Measurements from ENCODE around the gene CHRND.

CHRND gene

DNA sequence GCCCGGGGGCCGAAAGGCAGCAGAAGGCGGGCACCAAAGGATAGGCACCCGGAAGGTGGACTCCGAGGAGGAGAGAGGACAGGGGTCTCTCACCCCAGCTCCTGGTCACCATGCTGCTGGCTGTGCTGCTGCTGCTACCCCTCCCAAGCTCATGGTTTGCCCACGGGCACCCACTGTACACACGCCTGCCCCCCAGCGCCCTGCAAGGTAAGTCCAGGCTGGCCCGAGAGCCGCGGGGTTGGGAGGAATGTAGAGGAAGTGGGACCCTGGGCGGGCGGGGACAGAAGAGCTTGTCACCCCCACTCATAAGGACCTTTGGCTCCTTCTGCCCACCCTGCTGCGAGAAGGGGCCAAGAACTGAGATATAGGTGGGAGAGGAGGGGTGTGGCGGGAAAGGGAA is 5.5 kb upstream of the CHRND start:
- Histone ChIP-seq H3K4me1 (ENCODE audit: control insufficient read depth in 1 of 2, insufficient read depth in 2 of 2, low read length in 2 of 2) (peaks cover 0 to 5% of the 10 kb centered on the region in 2 donors), H3K9me3 (ENCODE audit: control insufficient read depth in 1 of 2, low read length in 2 of 2) (no peaks in the 10 kb centered on the region), H3K27me3 (ENCODE audit: control insufficient read depth in 1 of 2, insufficient read depth in 2 of 2, low read length in 2 of 2) (peaks cover 35 to 44% of the 10 kb centered on the region in 2 donors), H3K4me3 (ENCODE audit: low read depth in 1 of 2, low read length in 2 of 2) (no peak overlapping the region), H3K27ac (ENCODE audit: low read depth, low read length) (no peak overlapping the region), H3K9ac (ENCODE audit: low read depth in 1 of 2, low read length in 2 of 2) (no peak overlapping the region), H3K36me3 (ENCODE audit: control insufficient read depth in 1 of 2, insufficient read depth in 2 of 2, low read length in 2 of 2) (no peaks in the 10 kb centered on the region)

GRCh38 chr2:232521098-232521497 is 4.9 kb upstream of the CHRND start:
- H3K4me3 ChIP-seq (ENCODE audit: low read depth in 1 of 2, low read length in 2 of 2): no peak overlapping the region
- no peaks in the 10 kb centered on the region for H3K36me3 ChIP-seq (ENCODE audit: control insufficient read depth in 1 of 2, insufficient read depth in 2 of 2, low read length in 2 of 2)
- no peak overlapping the region for H3K9ac ChIP-seq (ENCODE audit: low read depth in 1 of 2, low read length in 2 of 2)
- H3K9me3 ChIP-seq (ENCODE audit: control insufficient read depth in 1 of 2, low read length in 2 of 2): no peaks in the 10 kb centered on the region
- H3K27me3 ChIP-seq (ENCODE audit: control insufficient read depth in 1 of 2, insufficient read depth in 2 of 2, low read length in 2 of 2): peaks cover 35 to 40% of the 10 kb centered on the region in 2 donors
- H3K27ac ChIP-seq (ENCODE audit: low read depth, low read length): no peak overlapping the region
- H3K4me1 ChIP-seq (ENCODE audit: control insufficient read depth in 1 of 2, insufficient read depth in 2 of 2, low read length in 2 of 2): peaks cover 0 to 5% of the 10 kb centered on the region in 2 donors

DNA sequence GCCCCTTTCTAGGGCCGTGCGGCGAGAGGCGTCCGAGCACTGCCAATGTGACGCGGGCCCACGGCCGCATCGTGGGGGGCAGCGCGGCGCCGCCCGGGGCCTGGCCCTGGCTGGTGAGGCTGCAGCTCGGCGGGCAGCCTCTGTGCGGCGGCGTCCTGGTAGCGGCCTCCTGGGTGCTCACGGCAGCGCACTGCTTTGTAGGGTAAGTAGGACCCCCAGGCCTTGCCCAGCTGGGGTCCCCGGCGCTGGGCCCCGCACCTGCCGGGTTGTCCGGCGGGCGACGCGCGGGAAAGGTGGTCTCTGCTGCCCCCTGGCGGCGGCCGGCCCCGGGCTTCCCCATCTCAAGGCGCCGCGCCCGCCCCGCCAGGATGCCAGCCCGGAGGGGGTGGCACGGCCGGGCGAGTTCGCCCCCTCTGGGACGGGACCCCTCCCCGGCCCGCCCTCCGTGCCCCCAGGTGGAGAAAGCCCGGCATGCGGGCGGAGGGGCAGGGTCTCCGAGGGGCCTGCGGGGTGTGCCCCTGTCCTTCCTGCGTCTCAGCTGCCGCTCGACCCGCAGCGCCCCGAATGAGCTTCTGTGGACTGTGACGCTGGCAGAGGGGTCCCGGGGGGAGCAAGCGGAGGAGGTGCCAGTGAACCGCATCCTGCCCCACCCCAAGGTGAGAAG is 3.9 kb upstream of the CHRND start:
- H3K27ac ChIP-seq (ENCODE audit: low read depth, low read length): no peak overlapping the region
- H3K36me3 ChIP-seq (ENCODE audit: control insufficient read depth in 1 of 2, insufficient read depth in 2 of 2, low read length in 2 of 2): no peaks in the 10 kb centered on the region
- H3K27me3 ChIP-seq (ENCODE audit: control insufficient read depth in 1 of 2, insufficient read depth in 2 of 2, low read length in 2 of 2): peaks cover 35 to 40% of the 10 kb centered on the region in 2 donors
- H3K4me1 ChIP-seq (ENCODE audit: control insufficient read depth in 1 of 2, insufficient read depth in 2 of 2, low read length in 2 of 2): peaks cover 0 to 5% of the 10 kb centered on the region in 2 donors
- no peaks in the 10 kb centered on the region for H3K9me3 ChIP-seq (ENCODE audit: control insufficient read depth in 1 of 2, low read length in 2 of 2)
- no peak overlapping the region for H3K9ac ChIP-seq (ENCODE audit: low read depth in 1 of 2, low read length in 2 of 2)
- no peak overlapping the region for H3K4me3 ChIP-seq (ENCODE audit: low read depth in 1 of 2, low read length in 2 of 2)

DNA sequence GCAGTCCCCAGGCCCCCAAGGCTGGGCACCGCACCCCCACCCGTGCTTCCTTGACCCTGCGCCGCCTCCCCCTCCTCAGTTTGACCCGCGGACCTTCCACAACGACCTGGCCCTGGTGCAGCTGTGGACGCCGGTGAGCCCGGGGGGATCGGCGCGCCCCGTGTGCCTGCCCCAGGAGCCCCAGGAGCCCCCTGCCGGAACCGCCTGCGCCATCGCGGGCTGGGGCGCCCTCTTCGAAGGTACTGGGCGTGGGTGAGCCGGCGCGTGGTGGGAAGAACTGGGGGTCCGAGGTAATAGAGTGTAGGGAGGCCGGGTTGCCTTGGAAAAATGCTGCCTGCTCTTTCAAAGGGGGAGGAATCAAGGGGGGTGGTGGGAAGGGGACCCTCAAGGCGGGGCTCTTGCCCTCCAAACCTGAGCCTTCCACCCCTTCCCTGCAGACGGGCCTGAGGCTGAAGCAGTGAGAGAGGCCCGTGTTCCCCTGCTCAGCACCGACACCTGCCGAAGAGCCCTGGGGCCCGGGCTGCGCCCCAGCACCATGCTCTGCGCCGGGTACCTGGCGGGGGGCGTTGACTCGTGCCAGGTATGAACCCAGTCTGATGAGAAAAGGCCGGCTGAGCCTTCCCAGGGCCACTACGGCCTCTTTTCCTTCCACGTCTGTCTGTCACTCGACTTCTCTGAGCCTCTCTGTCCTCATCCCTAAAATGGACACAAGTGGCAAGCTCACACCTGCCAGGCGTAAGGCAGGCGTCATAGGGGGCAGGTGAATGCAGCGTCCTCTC is 3.1 kb upstream of the CHRND start:
- Histone ChIP-seq H3K4me3 (ENCODE audit: low read depth in 1 of 2, low read length in 2 of 2) (no peak overlapping the region), H3K9me3 (ENCODE audit: control insufficient read depth in 1 of 2, low read length in 2 of 2) (no peaks in the 10 kb centered on the region), H3K9ac (ENCODE audit: low read depth in 1 of 2, low read length in 2 of 2) (no peak overlapping the region), H3K4me1 (ENCODE audit: control insufficient read depth in 1 of 2, insufficient read depth in 2 of 2, low read length in 2 of 2) (peaks cover 0 to 5% of the 10 kb centered on the region in 2 donors), H3K27me3 (ENCODE audit: control insufficient read depth in 1 of 2, insufficient read depth in 2 of 2, low read length in 2 of 2) (peaks cover 35 to 40% of the 10 kb centered on the region in 2 donors), H3K36me3 (ENCODE audit: control insufficient read depth in 1 of 2, insufficient read depth in 2 of 2, low read length in 2 of 2) (no peaks in the 10 kb centered on the region), H3K27ac (ENCODE audit: low read depth, low read length) (no peak overlapping the region)

GRCh38 chr2:232523402-232523681 is 2.6 kb upstream of the CHRND start:
- H3K9ac ChIP-seq (ENCODE audit: low read depth in 1 of 2, low read length in 2 of 2): no peak overlapping the region
- H3K4me3 ChIP-seq (ENCODE audit: low read depth in 1 of 2, low read length in 2 of 2): no peak overlapping the region
- peaks cover 35 to 42% of the 10 kb centered on the region in 2 donors for H3K27me3 ChIP-seq (ENCODE audit: control insufficient read depth in 1 of 2, insufficient read depth in 2 of 2, low read length in 2 of 2)
- no peaks in the 10 kb centered on the region for H3K9me3 ChIP-seq (ENCODE audit: control insufficient read depth in 1 of 2, low read length in 2 of 2)
- H3K4me1 ChIP-seq (ENCODE audit: control insufficient read depth in 1 of 2, insufficient read depth in 2 of 2, low read length in 2 of 2): peaks cover 0 to 5% of the 10 kb centered on the region in 2 donors
- H3K36me3 ChIP-seq (ENCODE audit: control insufficient read depth in 1 of 2, insufficient read depth in 2 of 2, low read length in 2 of 2): no peaks in the 10 kb centered on the region
- no peak overlapping the region for H3K27ac ChIP-seq (ENCODE audit: low read depth, low read length)

- Histone ChIP-seq H3K4me3 (ENCODE audit: low read depth in 1 of 2, low read length in 2 of 2) (no peak overlapping the region), H3K27me3 (ENCODE audit: control insufficient read depth in 1 of 2, insufficient read depth in 2 of 2, low read length in 2 of 2) (peaks cover 35 to 45% of the 10 kb centered on the region in 2 donors), H3K27ac (ENCODE audit: low read depth, low read length) (no peak overlapping the region)
These were observed 2.0 kb upstream of the CHRND start for GRCh38 chr2:232523682-232524597.

DNA sequence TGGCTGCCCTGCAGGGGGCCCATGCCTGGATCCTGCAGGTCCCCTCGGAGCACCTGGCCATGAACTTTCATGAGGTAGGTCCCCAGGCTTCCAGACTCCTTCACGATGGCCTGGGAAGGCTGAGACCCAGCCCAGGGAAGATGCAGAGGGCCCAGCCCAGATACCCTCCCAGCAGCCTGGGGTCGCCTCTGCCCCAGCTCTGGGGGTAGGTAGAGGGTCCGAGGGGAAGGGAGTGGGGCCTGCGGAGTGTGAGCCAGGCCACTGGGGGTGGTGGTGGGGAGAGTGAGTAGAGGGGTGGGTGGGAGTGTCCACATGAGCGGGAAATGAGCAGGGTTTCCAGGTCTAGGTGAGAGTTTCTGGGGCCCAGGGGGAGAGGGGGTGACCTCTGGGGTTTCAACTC is 1.2 kb upstream of the CHRND start:
- no peak overlapping the region for H3K4me3 ChIP-seq (ENCODE audit: low read depth in 1 of 2, low read length in 2 of 2)
- peaks cover 35 to 45% of the 10 kb centered on the region in 2 donors for H3K27me3 ChIP-seq (ENCODE audit: control insufficient read depth in 1 of 2, insufficient read depth in 2 of 2, low read length in 2 of 2)
- H3K9me3 ChIP-seq (ENCODE audit: control insufficient read depth in 1 of 2, low read length in 2 of 2): no peaks in the 10 kb centered on the region
- peaks cover 0 to 5% of the 10 kb centered on the region in 2 donors for H3K4me1 ChIP-seq (ENCODE audit: control insufficient read depth in 1 of 2, insufficient read depth in 2 of 2, low read length in 2 of 2)
- H3K9ac ChIP-seq (ENCODE audit: low read depth in 1 of 2, low read length in 2 of 2): no peak overlapping the region
- H3K27ac ChIP-seq (ENCODE audit: low read depth, low read length): no peak overlapping the region
- H3K36me3 ChIP-seq (ENCODE audit: control insufficient read depth in 1 of 2, insufficient read depth in 2 of 2, low read length in 2 of 2): no peaks in the 10 kb centered on the region

More at GRCh38 chr2:232523682-232524597, 2.0 kb upstream of the CHRND start:
- Histone ChIP-seq H3K36me3 (ENCODE audit: control insufficient read depth in 1 of 2, insufficient read depth in 2 of 2, low read length in 2 of 2) (no peaks in the 10 kb centered on the region), H3K4me1 (ENCODE audit: control insufficient read depth in 1 of 2, insufficient read depth in 2 of 2, low read length in 2 of 2) (peaks cover 0 to 5% of the 10 kb centered on the region in 2 donors), H3K9ac (ENCODE audit: low read depth in 1 of 2, low read length in 2 of 2) (no peak overlapping the region), H3K9me3 (ENCODE audit: control insufficient read depth in 1 of 2, low read length in 2 of 2) (no peaks in the 10 kb centered on the region)

DNA sequence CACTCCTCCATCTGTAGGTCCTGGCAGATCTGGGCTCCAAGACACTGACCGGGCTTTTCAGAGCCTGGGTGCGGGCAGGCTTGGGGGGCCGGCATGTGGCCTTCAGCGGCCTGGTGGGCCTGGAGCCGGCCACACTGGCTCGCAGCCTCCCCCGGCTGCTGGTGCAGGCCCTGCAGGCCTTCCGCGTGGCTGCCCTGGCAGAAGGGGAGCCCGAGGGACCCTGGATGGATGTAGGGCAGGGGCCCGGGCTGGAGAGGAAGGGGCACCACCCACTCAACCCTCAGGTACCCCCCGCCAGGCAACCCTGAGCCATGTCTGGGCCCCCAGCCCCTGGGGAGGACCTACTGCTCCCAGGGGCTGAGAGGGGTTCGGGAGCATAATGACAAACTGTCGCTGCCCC is 761 bp upstream of the CHRND start:
- H3K9me3 ChIP-seq (ENCODE audit: control insufficient read depth in 1 of 2, low read length in 2 of 2): no peaks in the 10 kb centered on the region
- H3K27me3 ChIP-seq (ENCODE audit: control insufficient read depth in 1 of 2, insufficient read depth in 2 of 2, low read length in 2 of 2): peaks cover 35 to 43% of the 10 kb centered on the region in 2 donors
- H3K36me3 ChIP-seq (ENCODE audit: control insufficient read depth in 1 of 2, insufficient read depth in 2 of 2, low read length in 2 of 2): no peaks in the 10 kb centered on the region
- H3K9ac ChIP-seq (ENCODE audit: low read depth in 1 of 2, low read length in 2 of 2): no peak overlapping the region
- H3K4me1 ChIP-seq (ENCODE audit: control insufficient read depth in 1 of 2, insufficient read depth in 2 of 2, low read length in 2 of 2): peaks cover 0 to 5% of the 10 kb centered on the region in 2 donors
- H3K4me3 ChIP-seq (ENCODE audit: low read depth in 1 of 2, low read length in 2 of 2): no peak overlapping the region
- H3K27ac ChIP-seq (ENCODE audit: low read depth, low read length): no peak overlapping the region

DNA sequence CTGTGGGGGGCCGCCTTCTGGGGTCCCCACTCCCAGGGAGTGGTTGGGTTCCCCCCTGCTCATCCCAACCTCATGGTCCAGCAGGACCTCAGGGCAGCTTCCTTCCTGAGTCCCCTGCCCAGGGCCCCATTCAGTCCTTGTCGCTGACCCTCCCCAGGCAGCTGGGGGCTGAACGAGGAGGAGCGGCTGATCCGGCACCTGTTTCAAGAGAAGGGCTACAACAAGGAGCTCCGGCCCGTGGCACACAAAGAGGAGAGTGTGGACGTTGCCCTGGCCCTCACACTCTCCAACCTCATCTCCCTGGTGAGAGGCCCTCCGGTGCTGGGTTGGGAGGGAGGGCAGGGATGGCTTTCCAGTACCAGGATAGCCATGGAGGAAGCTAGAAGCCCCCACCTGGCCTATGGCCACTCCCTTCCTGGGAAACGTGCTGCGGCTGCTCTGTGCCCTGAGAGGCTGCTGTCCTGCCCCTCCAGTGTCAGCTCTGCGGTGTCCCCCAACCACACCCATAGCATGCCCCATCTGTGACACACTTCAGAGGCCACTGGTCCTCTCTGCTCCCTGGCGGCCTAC is 497 bp downstream of the CHRND start:
- Histone ChIP-seq H3K9me3 (ENCODE audit: control insufficient read depth in 1 of 2, low read length in 2 of 2) (no peaks in the 10 kb centered on the region), H3K9ac (ENCODE audit: low read depth in 1 of 2, low read length in 2 of 2) (no peak overlapping the region), H3K36me3 (ENCODE audit: control insufficient read depth in 1 of 2, insufficient read depth in 2 of 2, low read length in 2 of 2) (no peaks in the 10 kb centered on the region), H3K27me3 (ENCODE audit: control insufficient read depth in 1 of 2, insufficient read depth in 2 of 2, low read length in 2 of 2) (peaks cover 32 to 33% of the 10 kb centered on the region in 2 donors), H3K4me3 (ENCODE audit: low read depth in 1 of 2, low read length in 2 of 2) (no peak overlapping the region), H3K27ac (ENCODE audit: low read depth, low read length) (no peak overlapping the region), H3K4me1 (ENCODE audit: control insufficient read depth in 1 of 2, insufficient read depth in 2 of 2, low read length in 2 of 2) (peaks cover 0 to 5% of the 10 kb centered on the region in 2 donors)

Measured in duodenal mucosa (tissue), 2 donors.